Measurements from ENCODE around the gene MT1H. TPM values are rescaled to one million over a fixed set of nuclear protein-coding genes. Genes with fewer than 3 reads are reported as not detected.

The MT1H gene
- total and polyA plus RNA-seq, 9 of the 15 experiments (the other 6 are each of a cell fraction or from before 2014, with no cell fraction given): 0.13 to 0.37 TPM; not detected in 7

DNA sequence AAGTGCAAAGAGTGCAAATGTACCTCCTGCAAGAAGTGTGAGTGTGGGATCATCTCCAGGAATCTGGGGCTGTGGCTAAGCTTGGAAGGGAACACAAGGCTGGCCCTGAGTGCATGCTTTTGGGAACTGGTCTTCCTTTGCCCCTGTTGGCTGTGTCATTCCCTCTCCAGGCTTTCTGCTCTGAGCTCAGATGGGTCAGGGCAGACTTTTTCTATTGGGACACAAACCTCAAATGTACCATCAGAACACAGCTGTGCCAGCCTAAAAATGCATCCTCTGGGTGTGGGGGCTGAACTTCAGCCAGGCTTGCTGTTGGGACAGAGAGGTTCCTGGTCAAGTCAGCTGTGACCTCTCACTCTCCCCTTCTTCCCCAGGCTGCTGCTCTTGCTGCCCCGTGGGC lies 17.0 kb upstream of the MT1H start (continued):
- TF ChIP-seq CHD7 (IDR thresholded peaks at IDR 0.05; ENCODE audit: low read depth, low read length) (no peak), ZNF695 (CRISPR knock-in tag; IDR thresholded peaks at IDR 0.05) (no peak), YBX1 (IDR thresholded peaks at IDR 0.05) (no peak), ZZZ3 (IDR thresholded peaks at IDR 0.05) (no peak)

Data from K562 (cell line).